Endothelial cell of umbilical vein (primary cell): ENCODE measurements around the gene ANO9. TPM values are rescaled to one million over a fixed set of nuclear protein-coding genes. Genes with fewer than 3 reads are reported as not detected.

Source experiments
- BruUV-seq: library from RNA; stranded (reverse); fragments of 400-500 nt; replicated peaks from 2 replicates; lab custom pipeline; 2021; lab: Mats Ljungman, UMichigan
- CTCF ChIA-PET: fragments of 300-600, 350-600 bp; sonication (Branson Sonifier 250); formaldehyde crosslinking; loops from one replicate; lab custom pipeline; 2021; ENCODE audit warnings: antibody characterized with exemption, inconsistent platforms; lab: Charles Lee
- POLR2A ChIA-PET: fragments of 300-600, 350-600 bp; sonication (Branson Sonifier 250); formaldehyde crosslinking; loops from one replicate; lab custom pipeline; 2021; ENCODE audit warnings: antibody characterized with exemption, inconsistent platforms; lab: Charles Lee
- DNase-seq: peaks from one replicate; pipeline ENCODE4 v3.0.0-alpha.2; 2011; ENCODE audit warnings: low read depth, low spot score
- FAIRE-seq: peaks from 2 replicates; lab custom pipeline; 2011; peaks lifted over from hg19 to GRCh38; lab: Jason Lieb, UNC
- H2AFZ ChIP-seq: 2 replicates; pipeline ENCODE4 v1.6.0; 2012; ENCODE audit warnings: low read depth, low read length, control low read depth, inconsistent platforms
- H3K27ac ChIP-seq: 2 replicates; pipeline ENCODE4 v1.5.1; 2011; ENCODE audit warnings: low read depth, mild to moderate bottlenecking, control low read depth, low read length, moderate library complexity; ENCODE audit not compliant: insufficient read depth
- H3K27me3 ChIP-seq, 2 experiments: 2 replicates each; pipeline versions ENCODE4 v1.6.0 to v1.6.1; 2011; ENCODE audit warnings: low read length in 2 of 2, mixed read lengths in 1 of 2; ENCODE audit not compliant: control insufficient read depth in 2 of 2, insufficient read depth in 2 of 2
- H3K36me3 ChIP-seq, 2 experiments: 2 replicates in 1 of 2; 3 replicates in 1 of 2; pipeline ENCODE4 v1.5.1; 2011; ENCODE audit warnings: low read length in 2 of 2, mild to moderate bottlenecking in 1 of 2, moderate library complexity in 1 of 2; ENCODE audit not compliant: control insufficient read depth in 2 of 2, insufficient read depth in 2 of 2; ENCODE audit errors: extremely low read depth in 1 of 2
- H3K4me1 ChIP-seq: 3 replicates; pipeline ENCODE4 v1.5.1; 2011; ENCODE audit warnings: mild to moderate bottlenecking, low read length; ENCODE audit not compliant: control insufficient read depth, insufficient read depth; ENCODE audit errors: extremely low read depth
- H3K4me2 ChIP-seq: 2 replicates; pipeline ENCODE4 v1.6.1; 2011; ENCODE audit warnings: low read length, control low read depth, mixed read lengths; ENCODE audit not compliant: insufficient read depth
- H3K4me3 ChIP-seq, 3 experiments: fragments of 200-600 bp in 1 of 3; sonication (generic), shearing (Covaris generic) in 1 of 3; replicated peaks in 1 of 3; 2 replicates each; pipeline ENCODE4 v1.5.1; 2011 to 2016; ENCODE audit warnings: control low read depth in 3 of 3, low read length in 3 of 3, mild to moderate bottlenecking in 2 of 3, inconsistent platforms in 1 of 3, low read depth in 1 of 3, moderate library complexity in 1 of 3; ENCODE audit not compliant: insufficient read depth in 1 of 3
- H3K79me2 ChIP-seq: 2 replicates; pipeline ENCODE4 v1.6.0; 2012; ENCODE audit warnings: low read length, inconsistent platforms; ENCODE audit not compliant: control insufficient read depth, insufficient read depth
- H3K9ac ChIP-seq: replicated peaks from 2 replicates; pipeline ENCODE3; 2011; ENCODE audit warnings: low read length, control low read depth; ENCODE audit not compliant: insufficient read depth; ENCODE audit errors: extremely low read depth
- H3K9me1 ChIP-seq: replicated peaks from 3 replicates; pipeline ENCODE4 v1.6.0; 2011; ENCODE audit warnings: mild to moderate bottlenecking, low read length; ENCODE audit not compliant: control insufficient read depth, insufficient read depth; ENCODE audit errors: extremely low read depth
- H3K9me3 ChIP-seq: replicated peaks from 2 replicates; pipeline ENCODE4 v1.5.1; 2012; ENCODE audit warnings: low read length, inconsistent platforms; ENCODE audit not compliant: control insufficient read depth, insufficient read depth
- H4K20me1 ChIP-seq: replicated peaks from 2 replicates; pipeline ENCODE3; 2011; ENCODE audit warnings: mild to moderate bottlenecking, low read length; ENCODE audit not compliant: control insufficient read depth, insufficient read depth; ENCODE audit errors: extremely low read depth
- EZH2 ChIP-seq: IDR thresholded peaks from 2 replicates; pipeline ENCODE4 v1.6.1; 2012; ENCODE audit warnings: borderline replicate concordance, low read depth, mild to moderate bottlenecking, moderate library complexity, low read length, inconsistent platforms; ENCODE audit not compliant: severe bottlenecking
- JUN ChIP-seq: IDR thresholded peaks from 2 replicates; pipeline ENCODE4 v1.6.1; 2011; ENCODE audit warnings: borderline replicate concordance, low read depth; ENCODE audit not compliant: insufficient read length, insufficient read depth
- POLR2AphosphoS5 ChIP-seq: IDR thresholded peaks from 2 replicates; pipeline ENCODE4 v1.6.1; 2012; ENCODE audit warnings: low read depth, mild to moderate bottlenecking, control low read depth, low read length, moderate library complexity; ENCODE audit not compliant: insufficient read depth
- dilution Hi-C: fragments of 300-500 bp; cut with MboI; formaldehyde crosslinking; loops from one replicate; pipeline ENCODE4 v1.15.0; 2019; ENCODE audit warnings: low sequenced_read_pairs; ENCODE audit not compliant: extremely low pct_ligation_motif_present
- intact Hi-C: fragments of 100-400 bp; cut with micrococcal nuclease; formaldehyde crosslinking; loops from one replicate; pipeline ENCODE4 v1.10.0; 2022
- polyA plus RNA-seq, 4 experiments: library from polyadenylated mRNA; depleted of rRNA in 3 of 4; stranded (reverse) in 3 of 4; unstranded in 1 of 4; fragments of >200 nt; gene quantifications; 2 replicates each; pipeline versions ENCODE4 v1.2.1 to v1.2.3, GENCODE V29; 2011 to 2012; ENCODE audit warnings: missing spikeins in 1 of 4
- total RNA-seq: library from RNA; stranded (reverse); gene quantifications from 2 replicates; pipeline ENCODE4 v1.2.3, GENCODE V29; 2021

The ANO9 gene
- total and polyA plus RNA-seq, 2 donors (not counting 3 experiments of a cell fraction or from before 2014, with no cell fraction given) = 0.23 TPM; not detected in 1

GRCh38 chr11:488062-488461 lies 46.3 kb upstream of the ANO9 start:
- ChIA-PET POLR2A (no interaction called here), CTCF (no interaction called here)
- no peak for TF ChIP-seq POLR2AphosphoS5
- no peaks in the 10 kb centered on the region for H3K4me1 ChIP-seq
- H3K27me3 ChIP-seq = no peaks in the 10 kb centered on the region
- no peaks in the 10 kb centered on the region for H3K9me3 ChIP-seq
- H4K20me1 ChIP-seq = no peaks in the 10 kb centered on the region
- no peak overlapping the region for H3K9ac ChIP-seq
- DNase-seq = no peak
- no peak overlapping the region for H3K27ac ChIP-seq
- H3K36me3 ChIP-seq = peaks cover 2 to 17% of the 10 kb centered on the region in 2 experiments
- no peak overlapping the region for H3K4me3 ChIP-seq
- BruUV-seq = no TSS peak
- intact Hi-C loops (no loop called here), dilution Hi-C loops (no loop called here)
- no peaks in the 10 kb centered on the region for H3K9me1 ChIP-seq
- no peak overlapping the region for H3K4me2 ChIP-seq
- no peak for FAIRE-seq
- no peak overlapping the region for H2AFZ ChIP-seq
- H3K79me2 ChIP-seq = peaks cover 4% of the 10 kb centered on the region

GRCh38 chr11:487571-488021 lies 45.8 kb upstream of the ANO9 start:
- Histone ChIP-seq H2AFZ (no peak overlapping the region), H3K9me1 (no peaks in the 10 kb centered on the region), H3K36me3 (peaks cover 2 to 15% of the 10 kb centered on the region in 2 experiments), H3K9ac (no peak overlapping the region), H4K20me1 (no peaks in the 10 kb centered on the region), H3K4me1 (no peaks in the 10 kb centered on the region), H3K4me2 (no peak overlapping the region), H3K9me3 (no peaks in the 10 kb centered on the region), H3K4me3 (no peak overlapping the region), H3K27me3 (no peaks in the 10 kb centered on the region), H3K79me2 (peaks cover 4% of the 10 kb centered on the region), H3K27ac (no peak overlapping the region)
- DNase-seq (no peak), FAIRE-seq (no peak)
- TF ChIP-seq EZH2 (no peak), JUN (no peak)
- BruUV-seq = no TSS peak
- intact Hi-C loops (no loop called here), dilution Hi-C loops (no loop called here)
- CTCF ChIA-PET = no interaction called here
- POLR2A ChIA-PET = no interaction called here
